HepG2 (cell line): ENCODE results near the gene BOLA2B.
"Not testable (repeated sequence)": the region's sequence is repeated elsewhere in the genome, so short reads cannot be mapped to it uniquely, and the experiment has no call there.

Experiments
- BHLHE40 ChIP-seq: IDR thresholded peaks from 2 replicates; pipeline ENCODE4 v1.6.1; 2011; ENCODE audit warnings: low read length, improper control_type of control experiment
- BORCS8-MEF2B ChIP-seq: sonication (generic); formaldehyde crosslinking; IDR thresholded peaks from 2 replicates; pipeline ENCODE4 v1.8.0; 2022; ENCODE audit warnings: mild to moderate bottlenecking, missing genetic modification reagents
- POLR2A ChIP-seq, 2 experiments: IDR thresholded peaks; 2 replicates each; pipeline ENCODE4 v1.6.1; 2011; ENCODE audit warnings: low read depth in 2 of 2, low read length in 2 of 2, mild to moderate bottlenecking in 1 of 2, moderate library complexity in 1 of 2; ENCODE audit not compliant: insufficient read depth in 1 of 2
- RFX5 ChIP-seq: IDR thresholded peaks from 2 replicates; pipeline ENCODE4 v1.6.1; 2011; ENCODE audit warnings: low read depth, low read length, improper control_type of control experiment
- ZNF326 ChIP-seq: sonication (generic); formaldehyde crosslinking; IDR thresholded peaks from 2 replicates; pipeline ENCODE4 v1.4.0; 2020; ENCODE audit warnings: missing genetic modification reagents, borderline replicate concordance
- TF ChIP-seq, protein P1 (sequence below): sonication (generic); formaldehyde crosslinking; IDR thresholded peaks from 2 replicates; pipeline ENCODE4 v1.5.0; 2020; ENCODE audit warnings: missing genetic modification reagents, mild to moderate bottlenecking, borderline replicate concordance

DNA sequence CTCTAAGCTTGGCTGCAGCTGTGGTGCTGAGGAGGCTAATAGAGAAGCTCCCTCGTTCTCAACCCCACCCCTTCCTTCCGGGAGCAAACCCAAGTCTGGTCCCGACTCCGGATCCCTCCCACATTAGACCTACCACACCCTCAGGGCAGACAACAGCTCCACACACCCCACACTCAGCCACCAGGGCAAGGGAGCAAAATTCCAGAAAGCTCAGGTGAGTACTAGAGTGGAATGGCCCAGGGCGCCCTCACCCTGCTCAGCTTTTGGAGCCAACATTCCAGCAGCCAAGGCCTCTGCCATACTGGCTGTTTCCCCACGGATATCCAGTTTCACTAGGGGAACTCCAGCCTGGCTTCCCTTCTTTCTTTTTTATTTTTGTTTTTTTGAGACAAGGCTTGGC lies 15.6 kb upstream of the BOLA2B start:
- not testable (repeated sequence) for TF ChIP-seq BHLHE40; RFX5; BORCS8-MEF2B (CRISPR knock-in tag); ZNF326 (CRISPR knock-in tag); POLR2A (IDR thresholded peaks at IDR 0.05; ENCODE audit: insufficient read depth in 1 of 2, low read depth in 2 of 2, low read length in 2 of 2)
- TF ChIP-seq, protein P1, sequence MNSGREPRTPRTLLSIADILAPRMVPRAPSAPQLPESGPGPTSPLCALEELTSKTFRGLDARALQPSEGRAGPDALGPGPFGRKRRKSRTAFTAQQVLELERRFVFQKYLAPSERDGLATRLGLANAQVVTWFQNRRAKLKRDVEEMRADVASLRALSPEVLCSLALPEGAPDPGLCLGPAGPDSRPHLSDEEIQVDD (CRISPR knock-in tag): not testable (repeated sequence)
